ENCODE data around the gene SMAD2. TPM values are rescaled to one million over a fixed set of nuclear protein-coding genes. Genes with fewer than 3 reads are reported as not detected.

The SMAD2 gene
- total and polyA plus RNA-seq, 3 experiments from 2014 or later, result 97.8 to 343 (median 337) TPM

GRCh38 chr18:47794725-47795433 is 135.6 kb downstream of the SMAD2 start:
- Histone ChIP-seq H3K4me3 (ENCODE audit: low read length) (no peak overlapping the region), H3K4me1 (ENCODE audit: insufficient read depth, low read length) (no peaks in the 10 kb centered on the region), H3K9me3 (ENCODE audit: low read length) (no peaks in the 10 kb centered on the region), H3K36me3 (ENCODE audit: insufficient read depth, low read length) (no peaks in the 10 kb centered on the region), H3K27ac (ENCODE audit: low read depth, low read length) (no peak overlapping the region), H3K27me3 (ENCODE audit: insufficient read depth, low read length, poor library complexity, severe bottlenecking) (no peaks in the 10 kb centered on the region)
- Mint-ChIP-seq H3K36me3 (no peaks in the 10 kb centered on the region), H3K27me3 (peaks cover 17 to 34% of the 10 kb centered on the region in 2 donors), H3K4me1 (no peaks in the 10 kb centered on the region), H3K4me3 (no peak overlapping the region), H3K27ac (no peak overlapping the region), H3K9me3 (no peaks in the 10 kb centered on the region)
- CTCF ChIA-PET, result no interaction called here
- DNase-seq, result no peak
- POLR2A ChIA-PET, result no interaction called here

GRCh38 chr18:47793609-47794008 is 136.8 kb downstream of the SMAD2 start:
- H3K27me3 Mint-ChIP-seq, result peaks cover 14 to 34% of the 10 kb centered on the region in 2 donors

GRCh38 chr18:47791461-47791985 is 138.9 kb downstream of the SMAD2 start:
- Mint-ChIP-seq H3K4me1 (no peaks in the 10 kb centered on the region), H3K27ac (no peak overlapping the region), H3K4me3 (no peak overlapping the region), H3K27me3 (peaks cover 17 to 33% of the 10 kb centered on the region in 2 donors), H3K36me3 (no peaks in the 10 kb centered on the region), H3K9me3 (no peaks in the 10 kb centered on the region)
- Histone ChIP-seq H3K27ac (ENCODE audit: low read depth, low read length) (no peak overlapping the region), H3K27me3 (ENCODE audit: insufficient read depth, low read length, poor library complexity, severe bottlenecking) (no peaks in the 10 kb centered on the region), H3K4me3 (ENCODE audit: low read length) (no peak overlapping the region), H3K9me3 (ENCODE audit: low read length) (no peaks in the 10 kb centered on the region), H3K4me1 (ENCODE audit: insufficient read depth, low read length) (no peaks in the 10 kb centered on the region), H3K36me3 (ENCODE audit: insufficient read depth, low read length) (no peaks in the 10 kb centered on the region)
- ChIA-PET CTCF (no interaction called here), POLR2A (no interaction called here)
- no peak for DNase-seq

More at GRCh38 chr18:47793609-47794008, 136.8 kb downstream of the SMAD2 start:
- no peak overlapping the region for H3K4me3 ChIP-seq (ENCODE audit: low read length)
- DNase-seq, result no peak
- H3K27ac Mint-ChIP-seq, result no peak overlapping the region
- no peaks in the 10 kb centered on the region for H3K27me3 ChIP-seq (ENCODE audit: insufficient read depth, low read length, poor library complexity, severe bottlenecking)
- H3K9me3 ChIP-seq (ENCODE audit: low read length), result no peaks in the 10 kb centered on the region
- ChIA-PET POLR2A (no interaction called here), CTCF (no interaction called here)
- no peaks in the 10 kb centered on the region for H3K9me3 Mint-ChIP-seq
- H3K36me3 ChIP-seq (ENCODE audit: insufficient read depth, low read length), result no peaks in the 10 kb centered on the region
- H3K27ac ChIP-seq (ENCODE audit: low read depth, low read length), result no peak overlapping the region
- no peaks in the 10 kb centered on the region for H3K4me1 ChIP-seq (ENCODE audit: insufficient read depth, low read length)
- H3K36me3 Mint-ChIP-seq, result no peaks in the 10 kb centered on the region
- no peaks in the 10 kb centered on the region for H3K4me1 Mint-ChIP-seq
- no peak overlapping the region for H3K4me3 Mint-ChIP-seq

GRCh38 chr18:47790036-47790435 is 140.4 kb downstream of the SMAD2 start:
- Histone ChIP-seq H3K36me3 (ENCODE audit: insufficient read depth, low read length) (no peaks in the 10 kb centered on the region), H3K27me3 (ENCODE audit: insufficient read depth, low read length, poor library complexity, severe bottlenecking) (no peaks in the 10 kb centered on the region), H3K4me1 (ENCODE audit: insufficient read depth, low read length) (no peaks in the 10 kb centered on the region), H3K9me3 (ENCODE audit: low read length) (no peaks in the 10 kb centered on the region), H3K4me3 (ENCODE audit: low read length) (no peak overlapping the region), H3K27ac (ENCODE audit: low read depth, low read length) (no peak overlapping the region)
- Mint-ChIP-seq H3K4me1 (no peaks in the 10 kb centered on the region), H3K9me3 (peaks cover 3 to 10% (median 5%) of the 10 kb centered on the region in 5 donors), H3K27me3 (peaks cover 13 to 32% of the 10 kb centered on the region in 2 donors), H3K36me3 (no peaks in the 10 kb centered on the region), H3K4me3 (no peak overlapping the region), H3K27ac (no peak overlapping the region)
- ChIA-PET POLR2A (no interaction called here), CTCF (no interaction called here)
- no peak for DNase-seq

- DNase-seq, result no peak
- Histone ChIP-seq H3K36me3 (ENCODE audit: insufficient read depth, low read length) (no peaks in the 10 kb centered on the region), H3K9me3 (ENCODE audit: low read length) (peaks cover 7% of the 10 kb centered on the region), H3K4me1 (ENCODE audit: insufficient read depth, low read length) (no peaks in the 10 kb centered on the region), H3K27me3 (ENCODE audit: insufficient read depth, low read length, poor library complexity, severe bottlenecking) (no peaks in the 10 kb centered on the region), H3K27ac (ENCODE audit: low read depth, low read length) (no peak overlapping the region), H3K4me3 (ENCODE audit: low read length) (no peak overlapping the region)
- Mint-ChIP-seq H3K27me3 (peaks cover 14 to 30% of the 10 kb centered on the region in 2 donors), H3K4me3 (no peak overlapping the region), H3K4me1 (no peaks in the 10 kb centered on the region), H3K9me3 (peaks cover 13 to 22% (median 17%) of the 10 kb centered on the region in 5 donors), H3K36me3 (peaks cover 0 to 8% (median 2%) of the 10 kb centered on the region in 3 donors), H3K27ac (no peak overlapping the region)
- ChIA-PET POLR2A (no interaction called here), CTCF (no interaction called here)
Measured at GRCh38 chr18:47788621-47789020, 141.8 kb downstream of the SMAD2 start.

- H3K27me3 ChIP-seq (ENCODE audit: insufficient read depth, low read length, poor library complexity, severe bottlenecking), result no peaks in the 10 kb centered on the region
- no peaks in the 10 kb centered on the region for H3K4me1 Mint-ChIP-seq
- ChIA-PET POLR2A (no interaction called here), CTCF (no interaction called here)
- DNase-seq, result no peak
- H3K36me3 Mint-ChIP-seq, result peaks cover 0 to 8% (median 2%) of the 10 kb centered on the region in 3 donors
- H3K36me3 ChIP-seq (ENCODE audit: insufficient read depth, low read length), result no peaks in the 10 kb centered on the region
- H3K4me3 ChIP-seq (ENCODE audit: low read length), result no peak overlapping the region
- H3K4me3 Mint-ChIP-seq, result no peak overlapping the region
- H3K9me3 ChIP-seq (ENCODE audit: low read length), result peaks cover 7% of the 10 kb centered on the region
- H3K27ac ChIP-seq (ENCODE audit: low read depth, low read length), result no peak overlapping the region
- no peak overlapping the region for H3K27ac Mint-ChIP-seq
- peaks cover 9 to 26% of the 10 kb centered on the region in 2 donors for H3K27me3 Mint-ChIP-seq
- no peaks in the 10 kb centered on the region for H3K4me1 ChIP-seq (ENCODE audit: insufficient read depth, low read length)
- H3K9me3 Mint-ChIP-seq, result peaks cover 13 to 27% (median 24%) of the 10 kb centered on the region in 5 donors
Measured at GRCh38 chr18:47781561-47781960, 148.9 kb downstream of the SMAD2 start.

GRCh38 chr18:47780011-47780725 is 150.3 kb downstream of the SMAD2 start:
- no peak overlapping the region for H3K27ac ChIP-seq (ENCODE audit: low read depth, low read length)
- H3K4me1 ChIP-seq (ENCODE audit: insufficient read depth, low read length), result no peaks in the 10 kb centered on the region
- no peak overlapping the region for H3K4me3 Mint-ChIP-seq
- peaks cover 7% of the 10 kb centered on the region for H3K9me3 ChIP-seq (ENCODE audit: low read length)
- DNase-seq, result no peak
- no peak overlapping the region for H3K27ac Mint-ChIP-seq
- H3K4me1 Mint-ChIP-seq, result no peaks in the 10 kb centered on the region
- no peaks in the 10 kb centered on the region for H3K27me3 ChIP-seq (ENCODE audit: insufficient read depth, low read length, poor library complexity, severe bottlenecking)
- peaks cover 0 to 8% (median 2%) of the 10 kb centered on the region in 3 donors for H3K36me3 Mint-ChIP-seq
- peaks cover 7 to 24% of the 10 kb centered on the region in 2 donors for H3K27me3 Mint-ChIP-seq
- no peaks in the 10 kb centered on the region for H3K36me3 ChIP-seq (ENCODE audit: insufficient read depth, low read length)
- ChIA-PET CTCF (no interaction called here), POLR2A (no interaction called here)
- H3K4me3 ChIP-seq (ENCODE audit: low read length), result no peak overlapping the region
- peaks cover 11 to 21% (median 18%) of the 10 kb centered on the region in 5 donors for H3K9me3 Mint-ChIP-seq

GRCh38 chr18:47779381-47779780 is 151.1 kb downstream of the SMAD2 start:
- no peak overlapping the region for H3K4me3 Mint-ChIP-seq
- peaks cover 6 to 15% (median 13%) of the 10 kb centered on the region in 5 donors for H3K9me3 Mint-ChIP-seq
- POLR2A ChIA-PET, result no interaction called here
- H3K4me1 Mint-ChIP-seq, result no peaks in the 10 kb centered on the region
- peaks cover 7 to 22% of the 10 kb centered on the region in 2 donors for H3K27me3 Mint-ChIP-seq
- H3K4me3 ChIP-seq (ENCODE audit: low read length), result no peak overlapping the region
- H3K27ac ChIP-seq (ENCODE audit: low read depth, low read length), result no peak overlapping the region
- peaks cover 0 to 6% (median under 1%) of the 10 kb centered on the region in 3 donors for H3K36me3 Mint-ChIP-seq
- no peaks in the 10 kb centered on the region for H3K36me3 ChIP-seq (ENCODE audit: insufficient read depth, low read length)
- CTCF ChIA-PET, result no interaction called here
- no peak overlapping the region for H3K27ac Mint-ChIP-seq
- H3K4me1 ChIP-seq (ENCODE audit: insufficient read depth, low read length), result no peaks in the 10 kb centered on the region
- peaks cover 5% of the 10 kb centered on the region for H3K9me3 ChIP-seq (ENCODE audit: low read length)
- H3K27me3 ChIP-seq (ENCODE audit: insufficient read depth, low read length, poor library complexity, severe bottlenecking), result no peaks in the 10 kb centered on the region
- no peak for DNase-seq

All from CD8-positive, alpha-beta memory T cell (primary cell).